Measurements from ENCODE around the gene C16orf87.

- TF ChIP-seq TOX (CRISPR knock-in tag; IDR thresholded peaks at IDR 0.05; ENCODE audit: borderline replicate concordance) (no peak), ZFP3 (CRISPR knock-in tag; IDR thresholded peaks at IDR 0.05) (no peak), TSHZ2 (CRISPR knock-in tag; IDR thresholded peaks at IDR 0.05) (no peak), RARB (CRISPR knock-in tag; IDR thresholded peaks at IDR 0.05) (no peak), ARNTL (CRISPR knock-in tag; IDR thresholded peaks at IDR 0.05; ENCODE audit: borderline replicate concordance, low read depth) (no peak), CREB5 (CRISPR knock-in tag; IDR thresholded peaks at IDR 0.05; ENCODE audit: low read depth) (no peak), PATZ1 (CRISPR knock-in tag; IDR thresholded peaks at IDR 0.05; ENCODE audit: borderline replicate concordance) (no peak), ZNF8 (CRISPR knock-in tag; IDR thresholded peaks at IDR 0.05) (no peak), ISL1 (CRISPR knock-in tag; IDR thresholded peaks at IDR 0.05) (no peak), ZC3H10 (CRISPR knock-in tag; IDR thresholded peaks at IDR 0.05) (no peak)
Observed at GRCh38 chr16:46859719-46860152, 28.8 kb upstream of the C16orf87 start.
